Suprapubic skin (tissue), 4 donors: ENCODE results near the gene BNIP2. TPM values are rescaled to one million over a fixed set of nuclear protein-coding genes. Genes with fewer than 3 reads are reported as not detected.

Source experiments
- DNase-seq, 2 donors: peaks; one replicate each; pipeline ENCODE4 v3.0.0-alpha.2; 2019; ENCODE audit warnings: low spot score in 2 of 2
- H3K27ac ChIP-seq: fragments of 200-600 bp; sonication (generic); one replicate; pipeline ENCODE4 v1.5.1; 2019
- H3K27me3 ChIP-seq: fragments of 200-600 bp; sonication (generic); one replicate; pipeline ENCODE4 v1.5.1; 2019
- H3K36me3 ChIP-seq: fragments of 200-600 bp; sonication (generic); one replicate; pipeline ENCODE4 v1.5.1; 2019
- H3K4me1 ChIP-seq: fragments of 200-600 bp; sonication (generic); one replicate; pipeline ENCODE4 v1.5.1; 2019
- H3K4me3 ChIP-seq: fragments of 200-600 bp; sonication (generic); one replicate; pipeline ENCODE4 v1.5.1; 2019; ENCODE audit warnings: mild to moderate bottlenecking
- H3K9me3 ChIP-seq: fragments of 200-600 bp; sonication (generic); one replicate; pipeline ENCODE4 v1.5.1; 2019
- EP300 ChIP-seq: sonication (generic); formaldehyde crosslinking; IDR thresholded peaks from one replicate; pipeline ENCODE4 v1.6.1; 2017; ENCODE audit warnings: antibody characterized with exemption
- POLR2A ChIP-seq, 2 donors: fragments of 450-650 bp; IDR thresholded peaks; one replicate each; pipeline ENCODE4 v1.6.1; 2017; ENCODE audit warnings: antibody characterized with exemption in 2 of 2, mild to moderate bottlenecking in 2 of 2, moderate library complexity in 2 of 2
- POLR2AphosphoS5 ChIP-seq, 3 donors: sonication (generic); formaldehyde crosslinking; IDR thresholded peaks; one replicate each; pipeline ENCODE4 v1.6.1; 2017; ENCODE audit warnings: antibody characterized with exemption in 3 of 3
- WGBS: methylation state at CpG from one replicate; pipeline ENCODE4 v1.1.5; 2018; 5-methylcytosine and 5-hydroxymethylcytosine counted together
- total RNA-seq, 4 donors: library from RNA; depleted of rRNA; stranded (reverse); fragments of >200 nt; gene quantifications; one replicate each; pipeline ENCODE4 v1.1.0, GENCODE V29; 2016
- TF ChIP-seq, protein P1 (sequence below), 2 donors: fragments of 200-600 bp in 1 of 2; fragments of 450-650 bp in 1 of 2; sonication (generic) in 1 of 2; IDR thresholded peaks; one replicate each; pipeline ENCODE4 v1.5.1; 2016 to 2019; ENCODE audit warnings: antibody characterized with exemption in 2 of 2, mild to moderate bottlenecking in 1 of 2, moderate library complexity in 1 of 2

Gene BNIP2
- total RNA-seq, 4 donors from 2014 or later = 95.4 to 146 (median 114) TPM

DNA sequence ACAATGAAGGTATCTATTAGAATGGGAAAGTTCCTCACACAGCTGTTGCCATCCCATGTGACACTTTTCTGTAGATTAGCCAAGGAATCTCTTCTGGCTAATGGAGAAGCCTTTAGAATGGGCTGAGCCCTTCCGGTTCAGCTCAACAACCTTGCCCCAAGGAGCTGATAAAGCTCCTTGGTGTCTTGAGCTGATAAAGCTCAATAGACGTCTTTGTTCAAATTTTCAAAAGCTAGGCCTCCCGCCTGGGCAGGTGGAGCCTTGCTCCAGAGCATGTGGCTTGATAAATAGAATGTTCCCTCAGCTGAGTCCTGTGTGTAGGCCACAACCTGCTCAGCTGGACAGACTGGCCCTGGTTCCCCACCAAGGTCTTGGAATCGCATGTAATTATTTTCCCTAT lies 7.2 kb upstream of the BNIP2 start:
- WGBS = 73% methylated on average over 3 of the region's 4 CpGs
- H3K27me3 ChIP-seq = no peaks in the 10 kb centered on the region
- TF ChIP-seq POLR2AphosphoS5 (IDR thresholded peaks at IDR 0.05) = no peak
- H3K4me1 ChIP-seq = no peaks in the 10 kb centered on the region
- H3K36me3 ChIP-seq = no peaks in the 10 kb centered on the region
- H3K9me3 ChIP-seq = no peaks in the 10 kb centered on the region
- DNase-seq = no peak
- no peak overlapping the region for H3K4me3 ChIP-seq
- H3K27ac ChIP-seq = no peak overlapping the region

DNA sequence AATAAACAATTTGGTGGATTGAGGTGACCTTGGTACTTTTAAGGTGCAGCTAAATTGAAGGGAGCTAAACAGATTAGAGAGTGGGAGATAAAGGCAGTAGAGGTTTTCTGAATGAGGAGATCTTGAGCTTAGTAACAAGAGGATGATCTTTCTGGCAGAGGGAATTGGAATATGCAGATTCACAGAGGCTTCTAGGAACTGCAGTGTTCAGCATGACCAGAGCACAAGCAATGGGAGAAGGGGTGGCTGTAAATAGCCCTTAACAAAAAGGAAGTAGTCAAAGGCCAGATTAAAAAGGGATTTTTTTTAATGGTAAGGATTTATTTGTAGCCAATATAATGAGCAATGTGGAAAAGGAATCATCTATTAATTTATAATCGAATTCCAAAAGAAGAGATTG lies 5.7 kb upstream of the BNIP2 start:
- no peak for DNase-seq
- Histone ChIP-seq H3K36me3 (no peaks in the 10 kb centered on the region), H3K4me1 (peaks cover 9% of the 10 kb centered on the region), H3K27ac (no peak overlapping the region), H3K9me3 (no peaks in the 10 kb centered on the region), H3K27me3 (no peaks in the 10 kb centered on the region), H3K4me3 (no peak overlapping the region)
- TF ChIP-seq POLR2AphosphoS5 (IDR thresholded peaks at IDR 0.05) = no peak
- no peak for TF ChIP-seq POLR2A (IDR thresholded peaks at IDR 0.05)
- TF ChIP-seq EP300 = no peak
- TF ChIP-seq, protein P1, sequence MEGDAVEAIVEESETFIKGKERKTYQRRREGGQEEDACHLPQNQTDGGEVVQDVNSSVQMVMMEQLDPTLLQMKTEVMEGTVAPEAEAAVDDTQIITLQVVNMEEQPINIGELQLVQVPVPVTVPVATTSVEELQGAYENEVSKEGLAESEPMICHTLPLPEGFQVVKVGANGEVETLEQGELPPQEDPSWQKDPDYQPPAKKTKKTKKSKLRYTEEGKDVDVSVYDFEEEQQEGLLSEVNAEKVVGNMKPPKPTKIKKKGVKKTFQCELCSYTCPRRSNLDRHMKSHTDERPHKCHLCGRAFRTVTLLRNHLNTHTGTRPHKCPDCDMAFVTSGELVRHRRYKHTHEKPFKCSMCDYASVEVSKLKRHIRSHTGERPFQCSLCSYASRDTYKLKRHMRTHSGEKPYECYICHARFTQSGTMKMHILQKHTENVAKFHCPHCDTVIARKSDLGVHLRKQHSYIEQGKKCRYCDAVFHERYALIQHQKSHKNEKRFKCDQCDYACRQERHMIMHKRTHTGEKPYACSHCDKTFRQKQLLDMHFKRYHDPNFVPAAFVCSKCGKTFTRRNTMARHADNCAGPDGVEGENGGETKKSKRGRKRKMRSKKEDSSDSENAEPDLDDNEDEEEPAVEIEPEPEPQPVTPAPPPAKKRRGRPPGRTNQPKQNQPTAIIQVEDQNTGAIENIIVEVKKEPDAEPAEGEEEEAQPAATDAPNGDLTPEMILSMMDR (IDR thresholded peaks at IDR 0.05) = no peak
- 92% methylated on average over 1 of the region's 1 CpG for WGBS

DNA sequence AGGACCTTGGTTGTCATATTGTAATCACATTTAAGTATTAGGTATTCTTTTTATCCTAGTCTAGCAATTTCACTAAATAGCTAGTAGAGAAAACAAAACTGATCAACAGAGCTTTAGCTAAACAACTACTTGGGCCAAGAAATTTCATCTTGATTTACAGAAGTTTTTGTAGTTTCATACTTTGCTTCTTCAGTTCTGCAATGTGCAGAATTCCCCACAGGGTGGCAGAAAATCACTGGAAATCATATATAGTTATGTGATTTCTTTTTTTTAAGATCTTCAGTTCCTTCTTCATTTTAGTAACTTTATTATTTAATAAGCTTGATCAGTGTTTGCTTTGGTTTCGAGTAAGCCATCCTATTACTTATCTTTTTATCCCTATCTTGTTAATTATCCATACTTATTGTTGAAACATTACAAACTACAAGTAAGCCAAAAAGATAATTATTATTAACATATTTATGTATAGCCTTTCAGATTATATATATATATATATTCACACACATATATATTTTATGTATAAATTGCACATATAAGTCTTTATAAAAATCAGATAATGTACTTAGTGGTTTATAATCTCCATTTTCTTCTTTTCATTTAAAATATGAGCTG lies 2.2 kb upstream of the BNIP2 start:
- Histone ChIP-seq H3K4me3 (no peak overlapping the region), H3K27me3 (no peaks in the 10 kb centered on the region), H3K36me3 (no peaks in the 10 kb centered on the region), H3K9me3 (no peaks in the 10 kb centered on the region), H3K4me1 (peaks cover 29% of the 10 kb centered on the region), H3K27ac (no peak overlapping the region)
- no peak for TF ChIP-seq EP300
- TF ChIP-seq, protein P1 (IDR thresholded peaks at IDR 0.05) = peak; percentile 36 to 65
- no peak for TF ChIP-seq POLR2AphosphoS5 (IDR thresholded peaks at IDR 0.05)
- no peak for TF ChIP-seq POLR2A (IDR thresholded peaks at IDR 0.05)
- WGBS = 24% methylated on average over 1 of the region's 1 CpG
- DNase-seq = no peak

DNA sequence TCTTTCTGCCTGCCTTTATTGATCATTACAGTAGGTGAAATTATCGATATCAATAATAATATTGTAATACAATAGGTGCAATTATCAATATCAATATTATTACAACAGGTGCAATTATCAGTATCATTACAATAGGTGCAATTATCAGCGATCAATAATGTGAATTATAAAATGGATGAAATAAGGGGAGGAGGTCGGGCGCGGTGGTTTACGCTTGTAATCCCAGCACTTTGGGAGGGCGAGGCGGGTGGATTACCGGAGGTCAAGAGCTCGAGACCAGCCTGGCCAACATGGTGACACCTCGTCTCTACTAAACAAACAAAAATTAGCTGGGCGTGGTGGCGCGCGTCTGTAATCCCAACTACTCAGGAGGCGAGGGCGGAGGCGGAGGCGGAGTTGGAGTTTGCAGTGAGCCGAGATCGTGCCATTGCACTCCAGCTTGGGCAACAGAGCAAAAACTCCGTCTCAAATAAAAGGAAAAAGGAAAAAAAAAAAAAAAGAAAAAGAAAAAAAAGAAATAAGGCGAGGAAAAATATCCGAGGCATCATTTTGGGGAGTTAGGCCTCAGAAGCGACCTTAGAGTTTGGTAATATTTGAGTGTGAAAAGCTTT lies 611 bp upstream of the BNIP2 start:
- TF ChIP-seq POLR2AphosphoS5 (IDR thresholded peaks at IDR 0.05) (no peak), POLR2A (IDR thresholded peaks at IDR 0.05) (peak in 1 of 2 donors; percentile 40), EP300 (no peak)
- TF ChIP-seq, protein P1 (IDR thresholded peaks at IDR 0.05) = no peak
- no peaks in the 10 kb centered on the region for H3K36me3 ChIP-seq
- H3K9me3 ChIP-seq = no peaks in the 10 kb centered on the region
- peak overlapping the region; percentile 100 for H3K27ac ChIP-seq
- no peaks in the 10 kb centered on the region for H3K27me3 ChIP-seq
- DNase-seq = peak; percentile 95 to 97
- H3K4me3 ChIP-seq = peak overlapping the region; percentile 98
- WGBS = 2% methylated on average over 25 of the region's 25 CpGs
- peaks cover 45% of the 10 kb centered on the region for H3K4me1 ChIP-seq

DNA sequence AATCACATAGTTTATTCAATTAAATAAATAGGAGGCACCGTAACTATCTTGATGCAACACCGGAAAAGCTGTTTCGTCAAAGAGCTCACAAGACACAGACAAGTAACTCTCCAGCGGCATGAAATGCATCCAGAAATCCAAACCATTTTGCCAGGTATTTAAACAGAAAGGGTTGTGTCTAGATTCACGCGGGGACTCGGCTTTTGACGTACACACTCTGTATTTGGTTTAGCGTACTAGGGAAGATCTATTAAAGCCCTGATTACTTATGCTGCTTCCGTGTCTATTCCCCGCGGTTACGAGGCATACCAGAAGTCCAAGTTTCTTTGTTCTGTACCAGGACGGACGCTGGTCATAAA lies 718 bp downstream of the BNIP2 start:
- WGBS = under 1% methylated on average over 15 of the region's 15 CpGs
- H3K4me3 ChIP-seq = peak overlapping the region; percentile 98
- no peaks in the 10 kb centered on the region for H3K9me3 ChIP-seq
- no peak for DNase-seq
- H3K27me3 ChIP-seq = no peaks in the 10 kb centered on the region
- H3K27ac ChIP-seq = peak overlapping the region; percentile 100
- H3K36me3 ChIP-seq = peaks cover 2% of the 10 kb centered on the region
- H3K4me1 ChIP-seq = peaks cover 52% of the 10 kb centered on the region
- TF ChIP-seq POLR2AphosphoS5 (IDR thresholded peaks at IDR 0.05) = peak in 1 of 3 donors; percentile 9
- TF ChIP-seq, protein P1 (IDR thresholded peaks at IDR 0.05) = no peak
